ENCODE measurements around the gene COBLL1. TPM values are rescaled to one million over a fixed set of nuclear protein-coding genes. Genes with fewer than 3 reads are reported as not detected.
"Not testable (repeated sequence)": the region's sequence is repeated elsewhere in the genome, so short reads cannot be mapped to it uniquely, and the experiment has no call there.

Gene COBLL1
- total RNA-seq, 1 donor from 2014 or later = 4.4 TPM

DNA sequence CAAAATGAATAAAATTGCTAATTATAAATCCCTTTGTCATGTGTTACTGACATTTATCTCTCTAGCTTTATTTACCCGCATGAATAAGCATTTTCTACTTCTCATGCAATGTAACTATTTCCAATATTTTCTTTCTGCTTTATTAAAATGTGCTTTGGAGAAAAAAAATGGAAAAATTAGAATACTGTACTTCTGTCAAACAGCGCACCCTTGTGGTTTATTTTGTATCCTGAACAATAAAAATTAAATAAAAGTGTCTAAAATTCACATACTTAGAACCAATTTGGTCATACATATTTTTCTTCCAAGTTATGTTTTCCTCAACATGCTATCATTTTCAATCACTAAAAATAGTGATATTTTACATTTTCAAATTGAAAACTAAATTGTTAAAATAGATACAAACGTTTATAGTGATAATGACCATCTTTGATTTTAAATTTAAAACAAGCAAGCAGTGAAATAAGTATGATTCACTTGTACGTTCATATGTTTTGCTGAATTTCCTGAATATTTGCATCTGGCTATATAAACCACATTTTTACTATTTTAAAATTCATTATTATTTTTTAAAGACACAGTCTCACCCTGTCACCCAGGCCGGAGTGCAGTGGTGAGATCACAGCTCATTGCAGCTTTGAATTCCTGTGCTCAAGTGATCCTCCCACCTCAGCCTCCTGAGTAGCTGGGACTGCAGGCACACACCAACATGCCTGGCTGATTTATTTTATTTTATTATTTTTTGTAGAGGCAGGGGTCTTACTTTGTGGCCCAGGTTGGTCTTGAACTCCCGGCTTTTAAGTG is 124.4 kb downstream of the COBLL1 start:
- H3K4me3 Mint-ChIP-seq = no peak overlapping the region
- DNase-seq (ENCODE audit: low read depth, low spot score) = no peak
- peaks cover 34% of the 10 kb centered on the region for H3K4me1 Mint-ChIP-seq
- H3K36me3 Mint-ChIP-seq (ENCODE audit: low read depth) = no peaks in the 10 kb centered on the region
- TF ChIP-seq, protein P1, sequence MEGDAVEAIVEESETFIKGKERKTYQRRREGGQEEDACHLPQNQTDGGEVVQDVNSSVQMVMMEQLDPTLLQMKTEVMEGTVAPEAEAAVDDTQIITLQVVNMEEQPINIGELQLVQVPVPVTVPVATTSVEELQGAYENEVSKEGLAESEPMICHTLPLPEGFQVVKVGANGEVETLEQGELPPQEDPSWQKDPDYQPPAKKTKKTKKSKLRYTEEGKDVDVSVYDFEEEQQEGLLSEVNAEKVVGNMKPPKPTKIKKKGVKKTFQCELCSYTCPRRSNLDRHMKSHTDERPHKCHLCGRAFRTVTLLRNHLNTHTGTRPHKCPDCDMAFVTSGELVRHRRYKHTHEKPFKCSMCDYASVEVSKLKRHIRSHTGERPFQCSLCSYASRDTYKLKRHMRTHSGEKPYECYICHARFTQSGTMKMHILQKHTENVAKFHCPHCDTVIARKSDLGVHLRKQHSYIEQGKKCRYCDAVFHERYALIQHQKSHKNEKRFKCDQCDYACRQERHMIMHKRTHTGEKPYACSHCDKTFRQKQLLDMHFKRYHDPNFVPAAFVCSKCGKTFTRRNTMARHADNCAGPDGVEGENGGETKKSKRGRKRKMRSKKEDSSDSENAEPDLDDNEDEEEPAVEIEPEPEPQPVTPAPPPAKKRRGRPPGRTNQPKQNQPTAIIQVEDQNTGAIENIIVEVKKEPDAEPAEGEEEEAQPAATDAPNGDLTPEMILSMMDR (conservative IDR thresholded peaks at IDR 0.05) = peak; percentile 86
- H3K27ac Mint-ChIP-seq (ENCODE audit: unreplicated experiment) = no peak overlapping the region
- no peaks in the 10 kb centered on the region for H3K27me3 Mint-ChIP-seq (ENCODE audit: low read depth)
- no peaks in the 10 kb centered on the region for H3K9me3 Mint-ChIP-seq

DNA sequence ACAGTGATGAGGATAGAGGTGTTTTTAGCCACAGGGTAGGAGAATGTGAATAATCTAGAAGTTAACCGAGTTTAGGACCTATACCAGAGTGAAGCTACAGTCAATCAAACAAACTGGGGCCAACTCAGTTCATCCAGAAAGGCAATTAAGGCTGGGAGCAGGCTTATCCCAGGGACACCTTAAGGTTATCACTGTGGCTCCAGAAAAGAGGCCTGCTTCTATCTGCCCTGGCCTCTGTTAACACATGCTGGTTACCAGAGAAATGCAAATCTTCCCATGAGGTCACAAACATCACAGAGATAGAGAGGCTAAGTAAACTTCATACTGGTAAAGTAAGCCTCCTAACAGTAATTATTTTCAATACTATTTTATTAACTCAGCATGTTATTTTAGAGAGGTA is 127.2 kb downstream of the COBLL1 start:
- Mint-ChIP-seq H3K36me3 (ENCODE audit: low read depth) (no peaks in the 10 kb centered on the region), H3K4me1 (peaks cover 13% of the 10 kb centered on the region), H3K27me3 (ENCODE audit: low read depth) (no peaks in the 10 kb centered on the region), H3K9me3 (no peaks in the 10 kb centered on the region), H3K4me3 (no peak overlapping the region), H3K27ac (ENCODE audit: unreplicated experiment) (no peak overlapping the region)
- DNase-seq (ENCODE audit: low read depth, low spot score) = no peak
- TF ChIP-seq, protein P1 (conservative IDR thresholded peaks at IDR 0.05) = no peak

DNA sequence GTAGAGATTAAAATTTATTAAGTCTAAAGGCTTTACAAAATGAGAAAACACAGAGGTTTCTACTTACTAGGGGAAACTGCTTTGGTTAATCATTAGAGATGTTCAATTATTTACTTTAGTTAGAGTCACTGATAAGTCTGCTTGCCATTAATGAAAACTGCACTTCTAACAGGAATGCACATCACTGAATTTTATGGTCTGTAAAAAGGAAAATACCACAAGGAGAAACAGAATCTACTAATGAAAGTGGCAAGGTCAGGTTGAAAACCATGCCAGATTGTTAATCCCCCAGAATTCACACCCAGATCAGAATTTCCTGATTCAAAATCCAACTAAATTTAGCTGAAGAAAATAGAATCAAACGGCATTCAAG is 129.9 kb downstream of the COBLL1 start:
- no peak overlapping the region for H3K4me3 Mint-ChIP-seq
- no peaks in the 10 kb centered on the region for H3K27me3 Mint-ChIP-seq (ENCODE audit: low read depth)
- TF ChIP-seq, protein P1 (conservative IDR thresholded peaks at IDR 0.05) = no peak
- H3K36me3 Mint-ChIP-seq (ENCODE audit: low read depth) = no peaks in the 10 kb centered on the region
- H3K4me1 Mint-ChIP-seq = no peaks in the 10 kb centered on the region
- no peaks in the 10 kb centered on the region for H3K9me3 Mint-ChIP-seq
- DNase-seq (ENCODE audit: low read depth, low spot score) = no peak
- H3K27ac Mint-ChIP-seq (ENCODE audit: unreplicated experiment) = no peak overlapping the region

GRCh38 chr2:164710837-164711765 is 130.5 kb downstream of the COBLL1 start:
- H3K36me3 Mint-ChIP-seq (ENCODE audit: low read depth) = no peaks in the 10 kb centered on the region
- no peaks in the 10 kb centered on the region for H3K4me1 Mint-ChIP-seq
- no peaks in the 10 kb centered on the region for H3K9me3 Mint-ChIP-seq
- H3K27ac Mint-ChIP-seq (ENCODE audit: unreplicated experiment) = no peak overlapping the region
- no peaks in the 10 kb centered on the region for H3K27me3 Mint-ChIP-seq (ENCODE audit: low read depth)
- no peak for DNase-seq (ENCODE audit: low read depth, low spot score)
- TF ChIP-seq, protein P1 (conservative IDR thresholded peaks at IDR 0.05) = no peak
- H3K4me3 Mint-ChIP-seq = no peak overlapping the region

GRCh38 chr2:164710252-164710836 is 131.3 kb downstream of the COBLL1 start:
- H3K36me3 Mint-ChIP-seq (ENCODE audit: low read depth); H3K9me3 Mint-ChIP-seq; H3K27me3 Mint-ChIP-seq (ENCODE audit: low read depth); DNase-seq (ENCODE audit: low read depth, low spot score); H3K4me1 Mint-ChIP-seq; H3K4me3 Mint-ChIP-seq; H3K27ac Mint-ChIP-seq (ENCODE audit: unreplicated experiment): not testable (repeated sequence)
